Stomach (tissue), 9 donors: ENCODE data around the gene THTPA. TPM values are rescaled to one million over a fixed set of nuclear protein-coding genes. Genes with fewer than 3 reads are reported as not detected.

ENCODE experiments used
- DNase-seq, 2 donors: peaks; one replicate each; pipeline versions ENCODE4 v3.0.0 to v3.0.0-alpha.2; 2013 to 2019
- H3K27ac ChIP-seq, 5 donors: fragments of 200-600 bp in 4 of 5; sonication (generic) in 4 of 5; one replicate each; pipeline ENCODE4 v1.5.1; 2013 to 2019; ENCODE audit warnings: mild to moderate bottlenecking in 1 of 5, moderate library complexity in 1 of 5
- H3K27me3 ChIP-seq, 3 donors: fragments of 200-600 bp; sonication (generic); one replicate each; pipeline ENCODE4 v1.5.1; 2017 to 2019; ENCODE audit warnings: mixed run types in 1 of 3
- H3K36me3 ChIP-seq, 4 donors: fragments of 200-600 bp; sonication (generic); 1 replicate in 3 of 4; 2 replicates in 1 of 4; pipeline ENCODE4 v1.5.1; 2016 to 2019
- H3K4me1 ChIP-seq, 4 donors: fragments of 200-600 bp; sonication (generic); one replicate each; pipeline ENCODE4 v1.5.1; 2016 to 2019
- H3K4me3 ChIP-seq, 4 donors: fragments of 200-600 bp; sonication (generic) in 3 of 4; one replicate each; pipeline ENCODE4 v1.5.1; 2016 to 2019; ENCODE audit warnings: mild to moderate bottlenecking in 1 of 4
- H3K9me3 ChIP-seq, 4 donors: fragments of 200-600 bp; sonication (generic); one replicate each; pipeline ENCODE4 v1.5.1; 2016 to 2019
- CTCF ChIP-seq, 7 experiments: fragments of 450-650 bp in 4 of 7; fragments of 200-600 bp in 3 of 7; sonication (generic) in 3 of 7; IDR thresholded peaks; one replicate each; pipeline ENCODE4 v1.5.1; 2016 to 2019; ENCODE audit warnings: antibody characterized with exemption in 7 of 7, control low read depth in 2 of 7, mild to moderate bottlenecking in 1 of 7
- EP300 ChIP-seq: sonication (generic); formaldehyde crosslinking; IDR thresholded peaks from one replicate; pipeline ENCODE4 v1.6.1; 2017; ENCODE audit warnings: antibody characterized with exemption
- POLR2A ChIP-seq, 4 donors: fragments of 450-650 bp; IDR thresholded peaks; one replicate each; pipeline ENCODE4 v1.6.1; 2016; ENCODE audit warnings: antibody characterized with exemption in 4 of 4, control low read depth in 2 of 4, mild to moderate bottlenecking in 1 of 4, moderate library complexity in 1 of 4
- POLR2AphosphoS5 ChIP-seq, 3 donors: sonication (generic); formaldehyde crosslinking; IDR thresholded peaks; one replicate each; pipeline ENCODE4 v1.6.1; 2016; ENCODE audit warnings: antibody characterized with exemption in 3 of 3
- WGBS, 5 donors: extraction: QIAGEN DNeasy Blood & Tissue Kit in 3 of 5; methylation state at CpG; one replicate each; pipeline versions ENCODE4 v1.1.5 to v1.1.7; 2013 to 2018; 5-methylcytosine and 5-hydroxymethylcytosine counted together
- intact Hi-C: fragments of 100-400 bp; cut with DNase I; formaldehyde crosslinking; loops from one replicate; pipeline ENCODE4 v1.15.1; 2023; ENCODE audit warnings: low total_unique reads
- polyA plus RNA-seq, 3 donors: library from polyadenylated mRNA; stranded (reverse); fragments of 200-250 nt; gene quantifications; one replicate each; pipeline ENCODE4 v1.2.3, GENCODE V29; 2013
- total RNA-seq, 5 donors: library from RNA; depleted of rRNA; stranded (reverse); fragments of >200 nt; gene quantifications; one replicate each; pipeline versions ENCODE4 v1.1.0 to v1.2.3, GENCODE V29; 2014 to 2016
- donor health status: healthy with polysubstance abuse.
- donor health status: Bipolar disorder and iron deficiency.
- donor health status: healthy.

Gene THTPA
- total and polyA plus RNA-seq, 8 donors = 8.5 to 170 (median 16.3) TPM

GRCh38 chr14:23513818-23514643, 42.0 kb upstream of the THTPA start:
- 86 to 94% (median 88%) methylated on average over 6 to 8 of the region's 8 CpGs for WGBS, 5 donors

GRCh38 chr14:23514644-23514957, 41.5 kb upstream of the THTPA start:
- peaks cover 0 to 8% (median 2%) of the 10 kb centered on the region in 4 donors for H3K4me1 ChIP-seq
- TF ChIP-seq POLR2AphosphoS5 (IDR thresholded peaks at IDR 0.05) = no peak
- TF ChIP-seq POLR2A (IDR thresholded peaks at IDR 0.05) = no peak
- 65 to 84% (median 70%) methylated on average over 3 of the region's 3 CpGs for WGBS, 5 donors
- no peak overlapping the region for H3K27ac ChIP-seq
- H3K27me3 ChIP-seq = no peaks in the 10 kb centered on the region
- DNase-seq = no peak
- H3K36me3 ChIP-seq = peaks cover 0 to 5% (median 0%) of the 10 kb centered on the region in 4 donors
- intact Hi-C loops = no loop called here
- H3K4me3 ChIP-seq = no peak overlapping the region
- no peaks in the 10 kb centered on the region for H3K9me3 ChIP-seq

More at GRCh38 chr14:23513818-23514643, 42.0 kb upstream of the THTPA start:
- H3K4me1 ChIP-seq = peaks cover 0 to 8% (median 2%) of the 10 kb centered on the region in 4 donors
- no peak overlapping the region for H3K4me3 ChIP-seq
- H3K27ac ChIP-seq = no peak overlapping the region
- H3K9me3 ChIP-seq = no peaks in the 10 kb centered on the region
- TF ChIP-seq POLR2AphosphoS5 (IDR thresholded peaks at IDR 0.05) (no peak), POLR2A (IDR thresholded peaks at IDR 0.05) (no peak), CTCF (IDR thresholded peaks at IDR 0.05) (no peak), EP300 (no peak)
- peak in 1 of 2 donors; percentile 24 for DNase-seq
- H3K36me3 ChIP-seq = peaks cover 0 to 5% (median 0%) of the 10 kb centered on the region in 4 donors
- H3K27me3 ChIP-seq = no peaks in the 10 kb centered on the region
- intact Hi-C loops = no loop called here

- WGBS, 5 donors = 78 to 83% (median 80%) methylated on average over 6 of the region's 6 CpGs
- Histone ChIP-seq H3K27me3 (no peaks in the 10 kb centered on the region), H3K27ac (no peak overlapping the region), H3K4me1 (peaks cover 0 to 5% (median 0%) of the 10 kb centered on the region in 4 donors), H3K9me3 (no peaks in the 10 kb centered on the region), H3K36me3 (peaks cover 0 to 5% (median 0%) of the 10 kb centered on the region in 4 donors), H3K4me3 (no peak overlapping the region)
- intact Hi-C loops = no loop called here
- no peak for TF ChIP-seq CTCF (IDR thresholded peaks at IDR 0.05)
- no peak for TF ChIP-seq POLR2AphosphoS5 (IDR thresholded peaks at IDR 0.05)
- no peak for TF ChIP-seq POLR2A (IDR thresholded peaks at IDR 0.05)
- DNase-seq = no peak
Measured at GRCh38 chr14:23517650-23518326, 38.3 kb upstream of the THTPA start.

- no peaks in the 10 kb centered on the region for H3K9me3 ChIP-seq
- no peak overlapping the region for H3K4me3 ChIP-seq
- TF ChIP-seq POLR2AphosphoS5 (IDR thresholded peaks at IDR 0.05) = no peak
- no peak for TF ChIP-seq EP300
- no peak for TF ChIP-seq POLR2A (IDR thresholded peaks at IDR 0.05)
- no peak for TF ChIP-seq CTCF (IDR thresholded peaks at IDR 0.05)
- WGBS, 5 donors = 77 to 87% (median 83%) methylated on average over 4 of the region's 4 CpGs
- H3K27ac ChIP-seq = no peak overlapping the region
- DNase-seq = no peak
- H3K36me3 ChIP-seq = peaks cover 0 to 5% (median 0%) of the 10 kb centered on the region in 4 donors
- H3K27me3 ChIP-seq = no peaks in the 10 kb centered on the region
- intact Hi-C loops = no loop called here
- peaks cover 0 to 5% (median 0%) of the 10 kb centered on the region in 4 donors for H3K4me1 ChIP-seq
Measured at GRCh38 chr14:23518709-23519108, 37.4 kb upstream of the THTPA start.
